ENCODE results near the gene ADAMTS2. TPM values are rescaled to one million over a fixed set of nuclear protein-coding genes. Genes with fewer than 3 reads are reported as not detected.

Gene ADAMTS2
- total RNA-seq, 4 donors from 2014 or later: 39.5 to 61.9 (median 56.4) TPM

GRCh38 chr5:179371121-179371510 lies 25.9 kb upstream of the ADAMTS2 start:
- DNase-seq (ENCODE audit: low spot score) (no peak), ATAC-seq (ENCODE audit: low FRiP score) (no peak)
- no peak for TF ChIP-seq CTCF (IDR thresholded peaks at IDR 0.05)

GRCh38 chr5:179370490-179371120 lies 25.3 kb upstream of the ADAMTS2 start:
- ATAC-seq (ENCODE audit: low FRiP score) (no peak), DNase-seq (ENCODE audit: low spot score) (no peak)
- no peak for TF ChIP-seq CTCF (IDR thresholded peaks at IDR 0.05)

DNA sequence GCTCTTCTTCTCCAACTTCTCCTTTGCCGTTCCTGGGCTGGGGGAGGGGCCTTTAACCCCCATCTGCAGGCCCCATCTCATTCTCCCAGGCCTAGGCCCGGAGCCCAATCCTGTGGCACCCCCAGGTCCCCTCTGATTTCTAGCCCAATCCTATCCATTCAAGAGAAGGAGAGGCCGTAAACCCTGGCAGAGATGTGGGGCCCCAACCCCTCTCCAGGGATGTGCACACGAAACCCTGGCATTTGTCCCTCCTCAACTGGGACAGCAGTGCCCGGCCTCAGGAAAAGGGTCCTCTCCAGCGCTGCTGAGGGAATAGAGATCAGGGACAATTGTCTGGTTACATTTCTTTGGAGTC lies 24.2 kb upstream of the ADAMTS2 start:
- no peak for ATAC-seq (ENCODE audit: low FRiP score)
- TF ChIP-seq CTCF (IDR thresholded peaks at IDR 0.05): no peak
- no peak for DNase-seq (ENCODE audit: low spot score)

- ATAC-seq (ENCODE audit: low FRiP score) (no peak), DNase-seq (ENCODE audit: low spot score) (no peak)
- TF ChIP-seq CTCF (IDR thresholded peaks at IDR 0.05): no peak
Measured at GRCh38 chr5:179368806-179369529, 23.7 kb upstream of the ADAMTS2 start.

DNA sequence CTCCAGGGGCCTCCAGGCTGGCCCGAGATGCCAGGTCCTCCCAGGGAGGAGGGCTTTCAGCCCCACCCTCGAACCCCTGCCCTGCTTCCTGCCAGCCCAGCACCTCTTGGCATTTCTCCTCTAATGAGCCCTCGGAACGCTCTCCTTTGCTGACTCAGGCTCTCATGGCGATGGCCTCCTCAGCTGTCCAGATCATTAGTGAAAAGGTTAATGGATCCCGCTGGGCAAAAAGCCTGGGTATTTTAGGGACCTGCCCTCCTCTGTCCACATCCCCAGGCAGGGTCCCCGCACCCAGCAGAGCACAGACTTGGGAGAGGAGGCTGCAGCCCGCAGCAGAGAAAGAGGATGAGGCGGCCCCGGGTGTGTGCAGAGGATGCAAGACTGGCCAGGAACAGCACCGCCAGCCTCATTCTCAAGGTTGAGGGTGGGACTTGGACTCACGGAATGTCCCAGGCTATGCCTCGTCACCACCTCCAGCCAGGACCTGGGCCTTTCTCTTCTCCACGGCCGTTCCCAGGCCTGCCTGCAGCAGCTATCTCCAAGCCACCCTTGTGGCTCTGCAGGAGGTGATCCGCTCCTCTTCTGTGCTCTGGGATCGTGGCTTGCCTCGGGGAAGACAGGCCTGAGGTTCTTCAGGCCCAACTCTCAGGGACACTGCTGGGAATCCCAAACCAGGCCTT lies 23.0 kb upstream of the ADAMTS2 start:
- ATAC-seq (ENCODE audit: low FRiP score) (no peak), DNase-seq (ENCODE audit: low spot score) (no peak)
- TF ChIP-seq CTCF (IDR thresholded peaks at IDR 0.05): no peak

DNA sequence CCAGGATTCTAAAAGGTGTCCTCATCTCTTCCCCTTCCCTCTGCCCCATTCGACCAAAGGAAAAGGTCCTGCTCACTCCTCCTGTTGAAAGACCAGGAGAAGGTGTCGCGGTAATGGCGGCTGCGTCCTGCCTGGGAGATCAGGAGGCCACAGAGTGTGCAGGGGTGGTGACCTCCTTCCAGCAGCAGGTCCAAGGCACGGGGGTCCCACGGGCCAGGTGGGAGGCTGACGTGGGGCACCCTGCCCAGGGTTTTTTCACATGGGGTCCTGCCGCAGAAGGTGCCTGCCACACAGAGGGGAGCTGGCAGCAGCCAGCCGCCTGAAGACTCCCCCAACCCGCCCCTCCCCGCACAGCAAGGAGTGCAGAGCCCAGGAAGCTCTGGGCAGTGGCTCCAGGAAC lies 22.2 kb upstream of the ADAMTS2 start:
- no peak for TF ChIP-seq CTCF (IDR thresholded peaks at IDR 0.05)
- ATAC-seq (ENCODE audit: low FRiP score) (no peak), DNase-seq (ENCODE audit: low spot score) (no peak)
